IPS DF 19.7 (cell line): ENCODE results near the gene CEP128.

ENCODE experiments used
- DNase-seq: peaks from one replicate; pipeline ENCODE4 v3.0.0-alpha.2; 2013; ENCODE audit warnings: low read depth, low spot score

CEP128 gene

GRCh38 chr14:80485764-80486163 is 455.8 kb downstream of the CEP128 start:
- DNase-seq = no peak

- no peak for DNase-seq
Observed at GRCh38 chr14:80483331-80483730, 458.2 kb downstream of the CEP128 start.

GRCh38 chr14:80477388-80478160 is 464.0 kb downstream of the CEP128 start:
- no peak for DNase-seq

GRCh38 chr14:80475074-80475473 is 466.5 kb downstream of the CEP128 start:
- no peak for DNase-seq

GRCh38 chr14:80468331-80469122 is 473.0 kb downstream of the CEP128 start:
- no peak for DNase-seq

- no peak for DNase-seq
Observed at GRCh38 chr14:80465546-80466220, 475.9 kb downstream of the CEP128 start.

- peak; percentile 61 for DNase-seq
Observed at GRCh38 chr14:80464531-80465149, 476.9 kb downstream of the CEP128 start.

GRCh38 chr14:80456209-80456608 is 485.3 kb downstream of the CEP128 start:
- no peak for DNase-seq

- no peak for DNase-seq
Observed at GRCh38 chr14:80455031-80455430, 486.5 kb downstream of the CEP128 start.

- no peak for DNase-seq
Observed at GRCh38 chr14:80448267-80448666, 493.3 kb downstream of the CEP128 start.

- no peak for DNase-seq
Observed at GRCh38 chr14:80447392-80447791, 494.1 kb downstream of the CEP128 start.
